HCT116 (cell line): ENCODE measurements around the gene GBE1. TPM values are rescaled to one million over a fixed set of nuclear protein-coding genes. Genes with fewer than 3 reads are reported as not detected.

Source experiments
- ATAC-seq: fragments of 200-7000 bp; cut with Tn5 transposase; 2 replicates; pipeline ENCODE4 v1.9.1; 2020; ENCODE audit warnings: mild to moderate bottlenecking, moderate library complexity
- BruUV-seq: library from RNA; stranded (reverse); fragments of 400-500 nt; replicated peaks from 2 replicates; lab custom pipeline; 2021; lab: Mats Ljungman, UMichigan
- CTCF ChIA-PET: fragments of 300-600 bp; sonication (Branson Sonifier 250); formaldehyde crosslinking; loops from one replicate; lab custom pipeline; 2021; ENCODE audit warnings: antibody characterized with exemption; lab: Charles Lee
- POLR2A ChIA-PET: fragments of 300-600, 350-600 bp; sonication (Branson Sonifier 250); formaldehyde crosslinking; loops from one replicate; lab custom pipeline; 2021; ENCODE audit warnings: antibody characterized with exemption; lab: Charles Lee
- RAD21 ChIA-PET, 2 experiments: fragments of 300-600 bp; sonication (Branson Sonifier 250); formaldehyde crosslinking; loops; one replicate each; lab custom pipeline; 2023; ENCODE audit warnings: low total read pairs in 2 of 2; ENCODE audit not compliant: uncharacterized antibody in 2 of 2, unreplicated experiment in 2 of 2, low non-redundant PET in 1 of 2; lab: Charles Lee
- DNase-seq: peaks from one replicate; pipeline ENCODE4 v3.0.0-alpha.2; 2010; ENCODE audit warnings: low read depth, low spot score
- H2AFZ ChIP-seq: fragments of 200-600 bp; shearing (Covaris generic), sonication (generic); 2 replicates; pipeline ENCODE4 v1.6.1; 2017; ENCODE audit warnings: low read depth, mixed run types, mixed read lengths, antibody characterized with exemption, low read length; ENCODE audit not compliant: poor library complexity, severe bottlenecking
- H3K27ac ChIP-seq: 2 replicates; pipeline ENCODE4 v1.5.1; 2012; ENCODE audit warnings: low read depth, low read length
- H3K27me3 ChIP-seq: fragments of 200-600 bp; sonication (generic); 2 replicates; pipeline ENCODE4 v1.6.1; 2016; ENCODE audit warnings: mixed run types, low read length, mixed read lengths; ENCODE audit not compliant: insufficient read depth
- H3K36me3 ChIP-seq, 2 experiments: fragments of 200-500 bp in 1 of 2; fragments of 200-600 bp in 1 of 2; sonication (Bioruptor generic) in 1 of 2; sonication (generic) in 1 of 2; 2 replicates each; pipeline versions ENCODE4 v1.5.1 to v1.6.1; 2014 to 2016; ENCODE audit warnings: low read length in 2 of 2, inconsistent platforms in 1 of 2, mixed read lengths in 1 of 2, mixed run types in 1 of 2; ENCODE audit not compliant: insufficient read depth in 2 of 2, control insufficient read depth in 1 of 2
- H3K4me1 ChIP-seq, 2 experiments: fragments of 200-600 bp in 1 of 2; sonication (generic) in 1 of 2; 2 replicates each; pipeline versions ENCODE4 v1.5.1 to v1.6.1; 2012 to 2017; ENCODE audit warnings: low read length in 2 of 2, inconsistent platforms in 1 of 2, mild to moderate bottlenecking in 1 of 2, mixed read lengths in 1 of 2, mixed run types in 1 of 2, moderate library complexity in 1 of 2; ENCODE audit not compliant: insufficient read depth in 2 of 2, control insufficient read depth in 1 of 2
- H3K4me2 ChIP-seq: fragments of 200-600 bp; sonication (generic); 2 replicates; pipeline ENCODE4 v1.6.1; 2017; ENCODE audit warnings: mixed run types, low read length, mixed read lengths
- H3K4me3 ChIP-seq, 2 experiments: fragments of 200-600 bp in 1 of 2; sonication (generic) in 1 of 2; replicated peaks in 1 of 2; 2 replicates each; pipeline ENCODE4 v1.5.1; 2011 to 2016; ENCODE audit warnings: low read length in 2 of 2, control low read depth in 1 of 2, low read depth in 1 of 2, mild to moderate bottlenecking in 1 of 2, mixed read lengths in 1 of 2, mixed run types in 1 of 2
- H3K79me2 ChIP-seq: fragments of 200-600 bp; sonication (generic); 2 replicates; pipeline ENCODE4 v1.6.1; 2017; ENCODE audit warnings: mild to moderate bottlenecking, mixed run types, low read length, moderate library complexity, mixed read lengths; ENCODE audit not compliant: insufficient read depth
- H3K9ac ChIP-seq: fragments of 200-600 bp; sonication (generic); 2 replicates; pipeline ENCODE4 v1.6.1; 2016; ENCODE audit warnings: low read length, mixed read lengths
- H3K9me2 ChIP-seq: fragments of 200-600 bp; sonication (generic), shearing (Covaris generic); 2 replicates; pipeline ENCODE4 v1.6.1; 2017; ENCODE audit warnings: mixed run types, mild to moderate bottlenecking, moderate library complexity; ENCODE audit not compliant: insufficient read depth
- H3K9me3 ChIP-seq, 2 experiments: fragments of 200-500 bp in 1 of 2; fragments of 200-600 bp in 1 of 2; sonication (Bioruptor generic) in 1 of 2; sonication (generic) in 1 of 2; 2 replicates each; pipeline ENCODE4 v1.6.1; 2014 to 2017; ENCODE audit warnings: low read length in 2 of 2, mixed read lengths in 2 of 2, inconsistent platforms in 1 of 2, low read depth in 1 of 2, mild to moderate bottlenecking in 1 of 2, mixed run types in 1 of 2, moderate library complexity in 1 of 2; ENCODE audit not compliant: control insufficient read depth in 1 of 2, insufficient read depth in 1 of 2
- H4K20me1 ChIP-seq: fragments of 200-600 bp; sonication (generic), shearing (Covaris generic); 2 replicates; pipeline ENCODE4 v1.6.1; 2017; ENCODE audit warnings: mixed run types, mild to moderate bottlenecking, moderate library complexity; ENCODE audit not compliant: insufficient read depth
- CBX3 ChIP-seq: IDR thresholded peaks from 2 replicates; pipeline ENCODE4 v1.6.1; 2012; ENCODE audit warnings: low read depth
- CEBPB ChIP-seq: IDR thresholded peaks from 2 replicates; pipeline ENCODE4 v1.6.1; 2012; ENCODE audit warnings: low read depth
- EGR1 ChIP-seq: IDR thresholded peaks from 2 replicates; pipeline ENCODE4 v1.6.1; 2012; ENCODE audit warnings: low read depth
- EZH2phosphoT487 ChIP-seq: fragments of 200-600 bp; IDR thresholded peaks from 2 replicates; pipeline ENCODE4 v1.6.1; 2018; ENCODE audit warnings: antibody characterized with exemption, borderline replicate concordance
- FOSL1 ChIP-seq: IDR thresholded peaks from 2 replicates; pipeline ENCODE4 v1.6.1; 2012; ENCODE audit warnings: low read depth
- JUND ChIP-seq: IDR thresholded peaks from 2 replicates; pipeline ENCODE4 v1.6.1; 2012
- POLR2A ChIP-seq: IDR thresholded peaks from 2 replicates; pipeline ENCODE4 v1.7.0; 2011; ENCODE audit warnings: borderline replicate concordance; ENCODE audit not compliant: insufficient read depth, insufficient read length; ENCODE audit errors: extremely low read depth
- POLR2AphosphoS5 ChIP-seq: IDR thresholded peaks from 2 replicates; pipeline ENCODE4 v1.6.1; 2011; ENCODE audit warnings: mild to moderate bottlenecking, low read depth, low read length, moderate library complexity
- REST ChIP-seq: IDR thresholded peaks from 2 replicates; pipeline ENCODE4 v1.6.1; 2012; ENCODE audit warnings: low read depth
- SIN3A ChIP-seq: IDR thresholded peaks from 2 replicates; pipeline ENCODE4 v1.6.1; 2012; ENCODE audit warnings: low read depth
- SP1 ChIP-seq: IDR thresholded peaks from 2 replicates; pipeline ENCODE4 v1.6.1; 2012; ENCODE audit warnings: low read depth
- TCF7L2 ChIP-seq: IDR thresholded peaks from 2 replicates; pipeline ENCODE4 v1.7.0; 2011; ENCODE audit warnings: borderline replicate concordance, inconsistent platforms; ENCODE audit not compliant: insufficient read depth, insufficient read length; ENCODE audit errors: extremely low read depth
- YY1 ChIP-seq: IDR thresholded peaks from 2 replicates; pipeline ENCODE4 v1.6.1; 2011; ENCODE audit warnings: low read length, low read depth, moderate library complexity, mild to moderate bottlenecking; ENCODE audit not compliant: insufficient replicate concordance; ENCODE audit errors: extremely low read depth
- ZFX ChIP-seq: fragments of 450-650 bp; IDR thresholded peaks from 2 replicates; pipeline ENCODE4 v1.6.1; 2017
- ZNF274 ChIP-seq: fragments of 200-500 bp; sonication (Bioruptor generic); IDR thresholded peaks from 2 replicates; pipeline ENCODE4 v1.6.1; 2014; ENCODE audit warnings: mild to moderate bottlenecking, low read depth, low read length, inconsistent platforms
- intact Hi-C: fragments of 100-400 bp; cut with micrococcal nuclease; formaldehyde crosslinking; loops from 2 replicates; pipeline ENCODE4 v1.10.0; 2022
- total RNA-seq: library from RNA; stranded (reverse); gene quantifications from one replicate; pipeline ENCODE4 v1.2.1, GENCODE V29; 2021; ENCODE audit not compliant: unreplicated experiment
- TF ChIP-seq, protein P1 (sequence below), 3 experiments: fragments of 200-600 bp in 1 of 3; sonication (generic) in 1 of 3; IDR thresholded peaks in 2 of 3; conservative IDR thresholded peaks in 1 of 3; 2 replicates each; pipeline ENCODE4 v1.5.1; 2012 to 2017; ENCODE audit warnings: low read depth in 2 of 3, low read length in 2 of 3, antibody characterized with exemption in 1 of 3, borderline replicate concordance in 1 of 3, control low read depth in 1 of 3, mild to moderate bottlenecking in 1 of 3, mixed read lengths in 1 of 3, mixed run types in 1 of 3, moderate library complexity in 1 of 3; ENCODE audit not compliant: insufficient read depth in 1 of 3

Gene GBE1
- total RNA-seq, 1 experiment from 2014 or later: 27.7 TPM

DNA sequence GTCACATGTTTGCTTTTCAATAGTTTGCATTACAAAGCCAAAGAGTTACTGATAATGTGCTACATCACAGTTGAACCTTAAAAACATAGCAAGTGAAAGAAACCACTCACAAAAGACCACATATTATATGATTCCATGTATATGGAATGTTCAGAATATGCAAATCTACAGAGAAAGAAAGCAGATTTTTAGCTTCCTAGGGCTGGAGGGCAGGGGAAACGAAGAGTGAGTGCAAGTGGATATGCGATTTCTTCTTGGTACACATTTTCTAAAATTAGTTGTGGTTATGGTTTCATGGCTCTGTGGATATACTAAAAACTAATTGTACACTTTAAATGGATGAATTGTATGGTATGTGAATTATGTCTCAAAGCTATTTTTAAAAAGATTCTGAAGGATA lies 4.0 kb upstream of the GBE1 start:
- POLR2A ChIA-PET: no interaction called here
- intact Hi-C loops: no loop called here
- CTCF ChIA-PET: no interaction called here

GRCh38 chr3:81764665-81765064 lies 3.2 kb upstream of the GBE1 start:
- H3K9ac ChIP-seq: no peak overlapping the region
- H3K4me1 ChIP-seq: peaks cover 13 to 16% of the 10 kb centered on the region in 2 experiments
- CTCF ChIA-PET: no interaction called here
- DNase-seq: no peak
- no peaks in the 10 kb centered on the region for H3K36me3 ChIP-seq
- intact Hi-C loops: no loop called here
- no peaks in the 10 kb centered on the region for H3K9me2 ChIP-seq
- no peak for ATAC-seq
- peaks cover 7% of the 10 kb centered on the region; the same call in 1 of the 2 replicates for H3K79me2 ChIP-seq
- H3K4me2 ChIP-seq: no peak overlapping the region
- TF ChIP-seq EZH2phosphoT487: no peak
- TF ChIP-seq SP1: no peak
- TF ChIP-seq ZFX: no peak
- no peak for TF ChIP-seq CBX3
- TF ChIP-seq ZNF274: no peak
- TF ChIP-seq JUND: no peak
- TF ChIP-seq SIN3A: no peak
- TF ChIP-seq POLR2AphosphoS5: no peak
- TF ChIP-seq FOSL1: no peak
- no peak for TF ChIP-seq POLR2A
- no peak for TF ChIP-seq EGR1
- TF ChIP-seq YY1: no peak
- no peak for TF ChIP-seq REST
- H4K20me1 ChIP-seq: no peaks in the 10 kb centered on the region
- no peaks in the 10 kb centered on the region for H3K9me3 ChIP-seq
- no peak overlapping the region for H2AFZ ChIP-seq
- RAD21 ChIA-PET: no interaction called here
- H3K4me3 ChIP-seq: no peak overlapping the region
- H3K27me3 ChIP-seq: no peaks in the 10 kb centered on the region
- no TSS peak for BruUV-seq
- H3K27ac ChIP-seq: no peak overlapping the region
- POLR2A ChIA-PET: no interaction called here

More for the DNA sequence above, 4.0 kb upstream of the GBE1 start:
- no peaks in the 10 kb centered on the region for H3K79me2 ChIP-seq
- H3K36me3 ChIP-seq: no peaks in the 10 kb centered on the region
- H3K4me1 ChIP-seq: peaks cover 9 to 10% of the 10 kb centered on the region in 2 experiments
- no peak for DNase-seq
- no peaks in the 10 kb centered on the region for H3K9me3 ChIP-seq
- H3K9me2 ChIP-seq: no peaks in the 10 kb centered on the region
- H3K4me3 ChIP-seq: no peak overlapping the region
- no peak overlapping the region for H2AFZ ChIP-seq
- no peaks in the 10 kb centered on the region for H4K20me1 ChIP-seq
- TF ChIP-seq EGR1: no peak
- no peak for TF ChIP-seq TCF7L2
- no peak for TF ChIP-seq CEBPB
- TF ChIP-seq, protein P1, sequence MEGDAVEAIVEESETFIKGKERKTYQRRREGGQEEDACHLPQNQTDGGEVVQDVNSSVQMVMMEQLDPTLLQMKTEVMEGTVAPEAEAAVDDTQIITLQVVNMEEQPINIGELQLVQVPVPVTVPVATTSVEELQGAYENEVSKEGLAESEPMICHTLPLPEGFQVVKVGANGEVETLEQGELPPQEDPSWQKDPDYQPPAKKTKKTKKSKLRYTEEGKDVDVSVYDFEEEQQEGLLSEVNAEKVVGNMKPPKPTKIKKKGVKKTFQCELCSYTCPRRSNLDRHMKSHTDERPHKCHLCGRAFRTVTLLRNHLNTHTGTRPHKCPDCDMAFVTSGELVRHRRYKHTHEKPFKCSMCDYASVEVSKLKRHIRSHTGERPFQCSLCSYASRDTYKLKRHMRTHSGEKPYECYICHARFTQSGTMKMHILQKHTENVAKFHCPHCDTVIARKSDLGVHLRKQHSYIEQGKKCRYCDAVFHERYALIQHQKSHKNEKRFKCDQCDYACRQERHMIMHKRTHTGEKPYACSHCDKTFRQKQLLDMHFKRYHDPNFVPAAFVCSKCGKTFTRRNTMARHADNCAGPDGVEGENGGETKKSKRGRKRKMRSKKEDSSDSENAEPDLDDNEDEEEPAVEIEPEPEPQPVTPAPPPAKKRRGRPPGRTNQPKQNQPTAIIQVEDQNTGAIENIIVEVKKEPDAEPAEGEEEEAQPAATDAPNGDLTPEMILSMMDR (IDR thresholded peaks at IDR 0.05 in 2 of 3, conservative IDR thresholded peaks at IDR 0.05 in 1 of 3; ENCODE audit: borderline replicate concordance in 1 of 3, insufficient read depth in 1 of 3, low read depth in 2 of 3, low read length in 2 of 3): no peak
- no peak for TF ChIP-seq ZFX
- TF ChIP-seq ZNF274: no peak
- no peak for TF ChIP-seq EZH2phosphoT487
- no peak for TF ChIP-seq SP1
- no peak overlapping the region for H3K9ac ChIP-seq
- H3K27me3 ChIP-seq: no peaks in the 10 kb centered on the region
- no peak overlapping the region for H3K27ac ChIP-seq
- H3K4me2 ChIP-seq: no peak overlapping the region
- no peak for ATAC-seq
- no TSS peak for BruUV-seq
- RAD21 ChIA-PET: no interaction called here
